Mucosa of stomach (tissue), 1 donor: ENCODE measurements around the gene FEM1B.

Source experiments
- H3K27me3 ChIP-seq: one replicate; pipeline ENCODE4 v1.7.0; 2013; ENCODE audit warnings: mild to moderate bottlenecking, low read length; ENCODE audit not compliant: control insufficient read depth, insufficient read depth
- H3K36me3 ChIP-seq: one replicate; pipeline ENCODE4 v1.7.0; 2013; ENCODE audit warnings: low read length; ENCODE audit not compliant: control insufficient read depth, insufficient read depth
- H3K4me1 ChIP-seq: one replicate; pipeline ENCODE4 v1.7.0; 2013; ENCODE audit warnings: mild to moderate bottlenecking, low read length; ENCODE audit not compliant: control insufficient read depth, insufficient read depth
- H3K4me3 ChIP-seq: one replicate; pipeline ENCODE4 v1.7.0; 2013; ENCODE audit warnings: low read length
- H3K9ac ChIP-seq: one replicate; pipeline ENCODE4 v1.7.0; 2013; ENCODE audit warnings: mild to moderate bottlenecking, low read length, moderate library complexity
- H3K9me3 ChIP-seq: one replicate; pipeline ENCODE4 v1.7.0; 2013; ENCODE audit warnings: mild to moderate bottlenecking, low read length, moderate library complexity; ENCODE audit not compliant: control insufficient read depth
- donor health status: Pancreatic carcinoma.

Gene FEM1B

DNA sequence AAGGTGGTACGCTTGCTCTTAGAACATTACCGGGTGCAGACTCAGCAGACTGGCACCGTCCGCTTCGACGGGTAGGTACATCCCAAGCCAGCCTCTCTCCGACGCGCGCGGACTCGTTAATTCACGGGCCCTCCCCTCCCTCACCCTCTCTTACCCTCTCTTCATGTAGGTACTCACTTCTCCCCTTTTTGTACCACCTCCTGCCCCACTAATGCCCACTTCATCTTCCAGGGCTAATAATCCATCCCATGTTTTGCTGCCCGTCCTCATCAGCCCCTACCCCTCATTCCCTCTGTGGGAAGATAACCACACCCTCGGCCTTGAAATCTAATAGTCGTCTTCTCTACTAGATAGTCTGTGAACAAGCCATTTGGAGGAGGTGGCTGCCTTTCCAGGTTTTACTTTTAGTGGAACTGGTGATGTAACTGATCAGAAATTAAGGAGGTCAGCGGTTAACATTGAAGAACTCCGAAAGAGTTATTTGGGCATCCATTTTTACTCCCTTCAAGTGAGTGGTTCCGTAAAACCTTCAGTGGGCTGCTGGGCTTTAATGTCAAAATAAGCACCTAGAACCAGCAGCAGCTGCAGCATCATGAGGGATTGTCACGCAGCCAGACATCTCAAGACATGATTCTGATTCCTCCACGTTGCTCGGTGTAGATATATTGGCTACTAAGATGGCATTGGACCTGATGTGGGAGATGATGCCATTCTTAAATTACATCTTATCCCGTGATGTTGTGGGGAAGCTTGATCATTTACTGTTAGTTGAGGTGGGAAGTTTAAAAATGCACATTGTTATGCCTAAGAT, 1.3 kb downstream of the FEM1B start:
- no peaks in the 10 kb centered on the region for H3K27me3 ChIP-seq
- peak overlapping the region; percentile 58 for H3K4me3 ChIP-seq
- H3K9me3 ChIP-seq = no peaks in the 10 kb centered on the region
- H3K4me1 ChIP-seq = peaks cover 22% of the 10 kb centered on the region
- H3K9ac ChIP-seq = peak overlapping the region; percentile 97
- no peaks in the 10 kb centered on the region for H3K36me3 ChIP-seq

DNA sequence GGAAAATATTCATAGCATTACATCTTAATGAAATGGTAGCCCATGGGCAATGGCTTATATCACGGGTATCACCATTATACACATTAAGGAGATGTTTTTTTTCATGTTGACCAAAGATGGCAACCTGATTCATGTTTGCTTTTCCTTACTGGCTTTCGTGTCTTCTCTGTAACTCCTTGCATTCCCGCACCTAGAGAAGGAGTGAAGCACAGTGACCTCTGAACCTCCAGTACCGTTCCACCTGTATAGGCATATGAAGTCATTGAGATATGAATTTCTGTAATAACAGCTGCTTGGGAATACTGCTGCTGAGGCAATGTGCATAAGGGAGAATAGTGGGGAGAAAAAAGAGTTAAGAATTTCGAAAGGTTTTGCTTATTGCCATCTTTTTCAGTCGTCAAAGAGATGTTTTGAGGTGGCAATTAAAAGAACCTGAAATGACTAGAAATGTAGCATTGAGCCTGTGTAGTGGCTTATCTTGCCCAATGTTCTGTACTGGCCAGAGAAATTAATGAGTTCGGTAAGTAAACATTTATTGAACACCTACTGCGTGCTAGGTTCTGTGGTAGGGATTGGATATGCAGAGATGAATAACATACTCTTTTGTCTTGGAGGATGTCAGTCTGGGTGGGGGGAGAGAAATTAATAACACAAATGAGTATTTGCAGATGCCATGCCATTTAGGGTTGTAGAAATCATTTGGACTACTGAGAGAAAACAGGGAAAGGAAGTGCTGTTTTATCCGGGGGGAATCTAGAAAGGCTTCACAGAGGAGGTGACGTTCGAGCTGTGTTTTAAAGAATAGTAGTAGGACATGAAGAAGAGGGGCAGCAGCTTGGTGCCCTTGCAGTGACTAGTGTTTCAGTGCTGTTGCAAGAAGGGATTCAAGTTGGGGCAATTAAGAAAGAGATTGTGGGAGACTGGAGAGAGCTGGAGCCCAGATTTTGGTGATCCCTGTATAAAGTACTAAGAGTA, 2.5 kb downstream of the FEM1B start:
- Histone ChIP-seq H3K4me1 (peaks cover 23% of the 10 kb centered on the region), H3K4me3 (no peak overlapping the region), H3K9me3 (no peaks in the 10 kb centered on the region)

DNA sequence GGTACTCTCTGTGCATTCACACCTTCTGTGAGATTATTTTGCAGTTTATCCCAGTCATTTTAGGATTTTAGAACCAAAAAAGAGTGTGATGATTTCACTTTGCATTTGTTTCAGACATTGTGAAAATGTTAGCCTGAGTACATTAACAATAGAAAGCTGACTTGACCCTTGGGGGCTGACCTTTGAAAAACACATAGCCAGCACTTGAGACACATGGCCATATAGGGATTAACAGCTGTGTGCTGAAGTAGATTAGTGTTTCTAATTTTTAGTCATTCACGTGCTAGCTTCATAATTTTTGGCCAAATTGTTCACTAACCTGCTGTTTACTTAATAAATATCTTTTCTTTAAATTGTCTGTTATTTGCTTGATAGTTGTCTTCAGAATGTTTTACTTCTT, 3.5 kb downstream of the FEM1B start:
- no peaks in the 10 kb centered on the region for H3K27me3 ChIP-seq
- H3K36me3 ChIP-seq = no peaks in the 10 kb centered on the region
- no peak overlapping the region for H3K4me3 ChIP-seq
- peaks cover 23% of the 10 kb centered on the region for H3K4me1 ChIP-seq
- H3K9ac ChIP-seq = peak overlapping the region; percentile 3
- H3K9me3 ChIP-seq = no peaks in the 10 kb centered on the region

More for the DNA sequence above, 2.5 kb downstream of the FEM1B start:
- Histone ChIP-seq H3K9ac (peak overlapping the region; percentile 3), H3K27me3 (no peaks in the 10 kb centered on the region), H3K36me3 (no peaks in the 10 kb centered on the region)

DNA sequence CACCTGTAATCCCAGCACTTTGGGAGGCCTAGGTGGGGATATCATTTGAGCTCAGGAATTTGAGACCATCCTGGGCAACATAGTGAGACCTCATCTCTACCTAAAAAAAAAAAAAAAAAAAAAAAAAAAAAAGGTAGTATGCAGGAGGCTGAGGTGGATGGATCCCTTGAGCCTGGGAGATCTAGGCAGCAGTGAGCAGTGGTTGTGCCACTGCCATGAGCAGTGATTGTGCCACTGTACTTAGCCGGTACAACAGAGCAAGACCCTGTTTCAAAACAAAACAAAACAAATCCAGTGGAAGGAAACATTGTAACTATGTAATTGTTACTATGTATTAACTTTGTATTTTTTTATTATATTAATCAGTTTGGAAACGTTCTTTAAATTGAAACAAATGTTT, 5.9 kb downstream of the FEM1B start:
- no peaks in the 10 kb centered on the region for H3K36me3 ChIP-seq
- no peaks in the 10 kb centered on the region for H3K27me3 ChIP-seq
- H3K9me3 ChIP-seq = no peaks in the 10 kb centered on the region
- H3K4me1 ChIP-seq = peaks cover 17% of the 10 kb centered on the region
- H3K4me3 ChIP-seq = no peak overlapping the region
- no peak overlapping the region for H3K9ac ChIP-seq

DNA sequence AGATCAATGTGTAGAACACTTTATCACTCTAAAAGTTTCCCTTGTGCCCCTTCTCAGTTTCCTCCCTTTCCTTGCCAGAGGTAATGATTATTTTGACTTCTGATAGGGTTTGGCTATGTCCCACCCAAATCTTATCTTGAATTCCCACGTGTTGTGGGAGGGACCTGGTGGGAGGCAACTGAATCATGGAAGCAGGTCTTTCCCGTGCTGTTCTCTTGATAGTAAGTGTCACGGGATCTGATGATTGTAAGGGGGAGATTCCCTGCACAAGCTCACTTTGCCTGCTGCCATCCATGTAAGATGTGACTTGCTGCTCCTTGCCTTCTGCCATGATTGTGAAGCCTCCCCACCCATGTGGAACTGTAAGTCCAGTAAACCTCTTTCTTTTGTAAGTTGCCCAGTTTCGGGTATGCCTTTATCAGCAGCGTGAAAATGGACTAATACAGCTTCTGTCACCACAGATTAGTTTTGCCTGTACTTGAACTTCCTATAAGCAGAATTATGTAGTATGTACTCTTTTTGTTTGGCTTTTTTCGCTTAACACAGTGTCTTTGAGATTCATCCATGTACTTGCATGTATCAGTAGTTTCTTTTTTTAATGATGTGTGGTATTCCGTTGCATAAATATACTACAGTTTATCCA, 7.2 kb downstream of the FEM1B start:
- no peaks in the 10 kb centered on the region for H3K9me3 ChIP-seq
- H3K9ac ChIP-seq = no peak overlapping the region
- no peaks in the 10 kb centered on the region for H3K36me3 ChIP-seq
- no peak overlapping the region for H3K4me3 ChIP-seq
- peaks cover 15% of the 10 kb centered on the region for H3K4me1 ChIP-seq
- no peaks in the 10 kb centered on the region for H3K27me3 ChIP-seq

DNA sequence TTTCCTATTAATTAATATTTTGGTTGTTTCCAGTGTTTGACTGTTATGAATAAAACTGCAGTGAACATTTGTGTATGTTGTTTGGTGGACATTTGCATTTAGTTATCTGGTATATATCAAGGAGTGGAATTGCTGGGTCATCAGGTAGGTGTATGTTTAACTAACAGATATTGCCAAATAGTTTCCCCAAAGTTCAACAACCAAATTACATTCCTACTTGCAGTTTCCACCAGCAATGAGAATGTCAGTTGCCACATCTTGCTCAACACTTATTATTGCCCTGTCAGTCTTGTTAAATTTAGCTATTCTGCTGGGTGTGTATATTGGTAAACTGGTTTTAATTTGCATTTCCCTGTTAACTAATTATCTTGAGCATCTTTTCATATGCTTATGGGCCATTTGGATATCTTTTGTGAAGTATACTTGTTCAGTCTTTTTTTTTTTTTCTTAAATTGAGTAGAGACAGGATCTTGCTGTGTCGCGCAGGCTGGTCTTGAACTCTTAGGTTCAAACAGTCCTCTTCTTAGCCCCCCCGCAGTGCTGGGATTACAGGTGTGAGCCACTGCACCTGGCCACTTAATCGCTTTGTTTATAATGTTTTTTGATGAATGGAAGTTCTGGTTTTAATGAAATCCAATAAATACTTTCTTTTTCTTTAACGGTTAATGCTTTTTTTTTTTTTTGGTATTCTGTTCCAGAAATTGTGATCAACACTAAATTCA, 7.9 kb downstream of the FEM1B start:
- Histone ChIP-seq H3K9me3 (no peaks in the 10 kb centered on the region), H3K27me3 (no peaks in the 10 kb centered on the region), H3K4me1 (peaks cover 8% of the 10 kb centered on the region), H3K36me3 (no peaks in the 10 kb centered on the region), H3K4me3 (no peak overlapping the region), H3K9ac (no peak overlapping the region)

DNA sequence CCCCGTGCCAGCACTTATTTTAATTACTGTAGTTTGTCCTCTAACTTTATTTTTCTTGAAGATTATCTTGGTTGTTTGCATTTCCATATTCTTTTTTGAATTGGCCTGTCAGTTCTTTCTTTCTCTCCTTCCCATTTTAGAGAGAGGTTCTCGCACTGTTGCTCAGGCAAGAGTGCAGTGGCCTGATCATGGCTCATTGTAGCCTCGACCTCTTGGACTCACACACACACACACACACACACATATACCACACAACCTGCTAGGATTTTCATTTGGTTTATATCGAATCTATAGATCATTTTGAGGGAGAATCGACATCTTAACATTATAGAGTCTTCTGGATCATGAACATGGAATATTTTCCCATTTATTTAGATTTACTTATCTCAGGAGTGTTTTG, 8.7 kb downstream of the FEM1B start:
- no peaks in the 10 kb centered on the region for H3K36me3 ChIP-seq

DNA sequence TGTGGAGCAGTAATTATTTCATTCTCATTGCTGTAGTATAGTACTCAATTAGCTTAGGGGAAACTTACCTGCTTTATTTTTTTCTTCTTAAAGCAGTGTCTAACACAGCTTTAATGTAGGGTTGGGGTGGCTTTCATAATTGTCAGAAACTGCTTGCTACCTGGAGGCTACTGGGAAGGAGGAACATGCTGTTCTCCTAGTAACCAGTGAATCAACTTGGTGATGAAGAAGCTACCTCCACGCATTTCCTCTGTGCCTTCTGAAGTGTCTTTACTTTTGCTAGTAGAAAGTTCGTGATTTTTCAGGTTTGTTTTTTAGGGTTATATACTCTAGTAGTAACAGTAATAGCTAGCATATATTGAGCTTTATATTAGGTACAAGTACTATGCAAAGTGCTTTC, 11.5 kb downstream of the FEM1B start:
- Histone ChIP-seq H3K9ac (no peak overlapping the region), H3K27me3 (no peaks in the 10 kb centered on the region), H3K9me3 (no peaks in the 10 kb centered on the region), H3K36me3 (no peaks in the 10 kb centered on the region), H3K4me3 (no peak overlapping the region), H3K4me1 (peaks cover 6% of the 10 kb centered on the region)

More for the DNA sequence above, 8.7 kb downstream of the FEM1B start:
- Histone ChIP-seq H3K9me3 (no peaks in the 10 kb centered on the region), H3K4me1 (peaks cover 6% of the 10 kb centered on the region), H3K9ac (no peak overlapping the region), H3K27me3 (no peaks in the 10 kb centered on the region), H3K4me3 (no peak overlapping the region)

DNA sequence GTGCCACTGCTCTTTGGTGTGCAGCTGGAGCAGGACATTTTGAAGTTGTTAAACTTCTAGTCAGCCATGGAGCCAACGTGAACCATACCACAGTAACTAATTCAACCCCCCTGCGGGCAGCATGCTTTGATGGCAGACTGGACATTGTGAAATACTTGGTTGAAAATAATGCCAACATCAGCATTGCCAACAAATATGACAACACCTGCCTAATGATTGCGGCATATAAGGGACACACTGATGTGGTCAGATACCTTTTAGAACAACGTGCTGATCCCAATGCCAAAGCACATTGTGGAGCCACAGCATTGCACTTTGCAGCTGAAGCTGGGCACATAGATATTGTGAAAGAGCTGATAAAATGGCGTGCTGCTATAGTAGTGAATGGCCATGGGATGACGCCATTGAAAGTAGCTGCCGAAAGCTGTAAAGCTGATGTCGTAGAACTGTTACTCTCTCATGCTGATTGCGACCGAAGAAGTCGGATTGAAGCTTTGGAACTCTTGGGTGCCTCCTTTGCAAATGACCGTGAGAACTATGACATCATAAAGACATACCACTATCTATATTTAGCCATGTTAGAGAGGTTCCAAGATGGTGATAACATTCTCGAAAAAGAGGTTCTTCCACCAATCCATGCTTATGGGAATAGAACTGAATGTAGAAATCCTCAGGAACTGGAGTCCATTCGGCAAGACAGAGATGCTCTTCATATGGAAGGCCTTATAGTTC, 12.2 kb downstream of the FEM1B start:
- H3K36me3 ChIP-seq = no peaks in the 10 kb centered on the region
- H3K4me1 ChIP-seq = peaks cover 2% of the 10 kb centered on the region

DNA sequence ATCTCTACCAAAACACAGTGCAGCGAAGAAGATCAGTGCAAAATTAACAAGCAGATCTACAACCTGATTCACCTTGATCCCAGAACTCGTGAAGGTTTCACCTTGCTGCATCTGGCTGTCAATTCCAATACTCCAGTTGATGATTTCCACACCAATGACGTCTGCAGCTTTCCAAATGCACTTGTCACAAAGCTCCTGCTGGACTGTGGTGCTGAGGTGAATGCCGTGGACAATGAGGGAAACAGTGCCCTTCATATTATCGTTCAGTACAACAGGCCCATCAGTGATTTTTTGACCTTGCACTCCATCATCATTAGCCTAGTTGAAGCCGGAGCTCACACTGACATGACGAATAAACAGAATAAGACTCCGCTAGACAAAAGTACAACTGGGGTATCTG, 13.2 kb downstream of the FEM1B start:
- Histone ChIP-seq H3K4me1 (no peaks in the 10 kb centered on the region), H3K4me3 (no peak overlapping the region), H3K9ac (no peak overlapping the region)

More for the DNA sequence above, 12.2 kb downstream of the FEM1B start:
- Histone ChIP-seq H3K27me3 (no peaks in the 10 kb centered on the region), H3K9me3 (no peaks in the 10 kb centered on the region), H3K4me3 (no peak overlapping the region), H3K9ac (no peak overlapping the region)

More for the DNA sequence above, 13.2 kb downstream of the FEM1B start:
- Histone ChIP-seq H3K27me3 (no peaks in the 10 kb centered on the region), H3K36me3 (no peaks in the 10 kb centered on the region), H3K9me3 (no peaks in the 10 kb centered on the region)
